K562 (cell line): ENCODE measurements around the gene TBX1. TPM values are rescaled to one million over a fixed set of nuclear protein-coding genes. Genes with fewer than 3 reads are reported as not detected.

Experiments
- DNMT1 ChIP-seq: fragments of 450-650 bp; IDR thresholded peaks from 2 replicates; pipeline ENCODE4 v1.6.1; 2016; ENCODE audit warnings: antibody characterized with exemption, mild to moderate bottlenecking
- ETV1 ChIP-seq: fragments of 450-650 bp; conservative IDR thresholded peaks from 2 replicates; pipeline ENCODE4 v1.6.1; 2016; ENCODE audit warnings: missing genetic modification characterization, control low read depth, low read depth, missing compliant biosample characterization
- IRF2 ChIP-seq: sonication (generic); formaldehyde crosslinking; IDR thresholded peaks from 2 replicates; pipeline ENCODE4 v1.8.1; 2022; ENCODE audit warnings: mild to moderate bottlenecking, missing genetic modification reagents
- NFIC ChIP-seq: fragments of 450-650 bp; IDR thresholded peaks from 2 replicates; pipeline ENCODE4 v1.6.1; 2017; ENCODE audit warnings: mild to moderate bottlenecking, inconsistent platforms
- PHF21A ChIP-seq: fragments of 450-650 bp; IDR thresholded peaks from 2 replicates; pipeline ENCODE4 v1.6.1; 2017; ENCODE audit warnings: low read depth, borderline replicate concordance
- RERE ChIP-seq: sonication (generic); formaldehyde crosslinking; IDR thresholded peaks from 2 replicates; pipeline ENCODE4 v1.8.0; 2023; ENCODE audit warnings: missing genetic modification reagents, mild to moderate bottlenecking, borderline replicate concordance
- RUNX1 ChIP-seq: sonication (generic); IDR thresholded peaks from 2 replicates; pipeline ENCODE4 v1.6.1; 2016; ENCODE audit warnings: antibody characterized with exemption, low read depth
- TAF9B ChIP-seq: fragments of 450-650 bp; IDR thresholded peaks from 2 replicates; pipeline ENCODE4 v1.6.1; 2018; ENCODE audit warnings: mild to moderate bottlenecking; ENCODE audit not compliant: partially characterized antibody
- THAP12 ChIP-seq: fragments of 250-450 bp; sonication (Bioruptor Pico); IDR thresholded peaks from 2 replicates; pipeline ENCODE4 v1.9.0; 2021; ENCODE audit warnings: mild to moderate bottlenecking, inconsistent platforms
- TRIM25 ChIP-seq: fragments of 450-650 bp; IDR thresholded peaks from 2 replicates; pipeline ENCODE4 v1.7.0; 2016; ENCODE audit warnings: borderline replicate concordance
- ZFX ChIP-seq: sonication (generic); formaldehyde crosslinking; IDR thresholded peaks from 2 replicates; pipeline ENCODE4 v1.8.0; 2022; ENCODE audit warnings: mild to moderate bottlenecking, missing genetic modification reagents, moderate library complexity
- ZKSCAN8 ChIP-seq: fragments of 200-800 bp; sonication (Bioruptor generic); IDR thresholded peaks from 2 replicates; pipeline ENCODE4 v1.6.1; 2016; ENCODE audit warnings: missing genetic modification characterization, missing compliant biosample characterization
- ZNF175 ChIP-seq: fragments of 200-800 bp; sonication (Bioruptor generic); IDR thresholded peaks from 2 replicates; pipeline ENCODE4 v1.6.1; 2016; ENCODE audit warnings: low read depth, mild to moderate bottlenecking, missing genetic modification characterization, missing compliant biosample characterization
- ZNF197 ChIP-seq: fragments of 200-800 bp; sonication (Bioruptor generic); IDR thresholded peaks from 2 replicates; pipeline ENCODE4 v1.6.1; 2016; ENCODE audit warnings: low read depth, missing genetic modification characterization, missing compliant biosample characterization
- ZNF212 ChIP-seq: fragments of 450-650 bp; formaldehyde crosslinking; IDR thresholded peaks from 2 replicates; pipeline ENCODE4 v1.4.0; 2020; ENCODE audit warnings: mild to moderate bottlenecking
- ZNF316 ChIP-seq: fragments of 450-650 bp; IDR thresholded peaks from 2 replicates; pipeline ENCODE4 v1.6.1; 2016
- ZNF766 ChIP-seq: fragments of 200-800 bp; sonication (Bioruptor generic); conservative IDR thresholded peaks from 2 replicates; pipeline ENCODE4 v1.6.1; 2016; ENCODE audit warnings: missing genetic modification characterization, missing compliant biosample characterization
- polyA plus RNA-seq, 8 experiments: library from polyadenylated mRNA; depleted of rRNA in 4 of 8; stranded (reverse) in 5 of 8; unstranded in 3 of 8; fragments of >200 nt; fragmentation: Nextera tagmentation in 2 of 8; fragmentation: Illumina TruSeq in 1 of 8; extraction: Ambion mirVana in 2 of 8; extraction: Trizol in 1 of 8; gene quantifications; 2 replicates each; pipeline versions ENCODE4 v1.2.1 to v1.2.3, GENCODE V29; 2011 to 2014; ENCODE audit warnings: inconsistent platforms in 1 of 8, missing spikeins in 1 of 8
- total RNA-seq, 7 experiments: library from RNA; depleted of rRNA in 6 of 7; stranded (reverse); fragments of >200 nt in 6 of 7; fragmentation: Illumina TruSeq in 2 of 7; extraction: Trizol in 2 of 7; gene quantifications; 2 replicates each; pipeline versions ENCODE4 v1.2.1 to v1.2.3, GENCODE V29; 2011 to 2021; ENCODE audit warnings: low replicate concordance in 1 of 7

TBX1 gene
- total and polyA plus RNA-seq, 9 of the 15 experiments (the other 6 are each of a cell fraction or from before 2014, with no cell fraction given) = 0.07 to 35.0 (median 3.9) TPM

GRCh38 chr22:19797086-19798002 is 36.8 kb downstream of the TBX1 start (continued):
- TF ChIP-seq THAP12 = no peak
- no peak for TF ChIP-seq ETV1 (tag)
- TF ChIP-seq RUNX1 = no peak
- TF ChIP-seq IRF2 (CRISPR knock-in tag) = no peak
- no peak for TF ChIP-seq ZNF197 (CRISPR knock-in tag)
- no peak for TF ChIP-seq ZNF316
- TF ChIP-seq ZKSCAN8 (CRISPR knock-in tag) = no peak
- TF ChIP-seq ZNF766 (CRISPR knock-in tag) = no peak
- no peak for TF ChIP-seq TAF9B
- TF ChIP-seq PHF21A = no peak
- no peak for TF ChIP-seq ZNF175
- TF ChIP-seq TRIM25 = no peak
- no peak for TF ChIP-seq NFIC
- TF ChIP-seq RERE (CRISPR knock-in tag) = no peak
- no peak for TF ChIP-seq ZFX
- no peak for TF ChIP-seq ZNF212
- no peak for TF ChIP-seq DNMT1
